ENCODE results near the gene ARHGAP22.
A peak's percentile ranks its signal among the peaks of the same experiment; 100 is the strongest.

DNA sequence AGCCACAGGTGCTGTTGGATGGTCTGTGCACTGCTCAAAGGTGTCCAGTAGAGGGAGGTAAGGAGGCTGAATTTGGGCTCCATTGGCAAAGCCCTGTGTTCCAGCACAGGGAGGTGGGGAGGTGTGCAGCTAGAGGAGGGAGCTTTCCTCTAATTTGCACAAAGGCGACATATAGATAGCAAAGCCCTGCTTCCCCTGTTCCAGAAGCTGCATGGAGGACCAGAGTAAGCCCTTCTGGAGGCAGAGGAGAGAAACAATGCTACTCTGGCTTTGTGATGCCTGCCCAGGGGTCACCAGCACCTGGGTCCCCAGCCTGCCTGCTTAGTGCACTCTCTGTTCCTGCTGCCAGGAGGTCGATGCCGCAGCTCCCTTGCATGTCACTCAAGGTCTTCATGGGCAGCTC is 3.4 kb upstream of the ARHGAP22 start:
- TF ChIP-seq, protein P1, sequence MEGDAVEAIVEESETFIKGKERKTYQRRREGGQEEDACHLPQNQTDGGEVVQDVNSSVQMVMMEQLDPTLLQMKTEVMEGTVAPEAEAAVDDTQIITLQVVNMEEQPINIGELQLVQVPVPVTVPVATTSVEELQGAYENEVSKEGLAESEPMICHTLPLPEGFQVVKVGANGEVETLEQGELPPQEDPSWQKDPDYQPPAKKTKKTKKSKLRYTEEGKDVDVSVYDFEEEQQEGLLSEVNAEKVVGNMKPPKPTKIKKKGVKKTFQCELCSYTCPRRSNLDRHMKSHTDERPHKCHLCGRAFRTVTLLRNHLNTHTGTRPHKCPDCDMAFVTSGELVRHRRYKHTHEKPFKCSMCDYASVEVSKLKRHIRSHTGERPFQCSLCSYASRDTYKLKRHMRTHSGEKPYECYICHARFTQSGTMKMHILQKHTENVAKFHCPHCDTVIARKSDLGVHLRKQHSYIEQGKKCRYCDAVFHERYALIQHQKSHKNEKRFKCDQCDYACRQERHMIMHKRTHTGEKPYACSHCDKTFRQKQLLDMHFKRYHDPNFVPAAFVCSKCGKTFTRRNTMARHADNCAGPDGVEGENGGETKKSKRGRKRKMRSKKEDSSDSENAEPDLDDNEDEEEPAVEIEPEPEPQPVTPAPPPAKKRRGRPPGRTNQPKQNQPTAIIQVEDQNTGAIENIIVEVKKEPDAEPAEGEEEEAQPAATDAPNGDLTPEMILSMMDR (IDR thresholded peaks at IDR 0.05), result peak in 3 of 5 experiments; percentile 21 to 50 (median 25)
- TF ChIP-seq POLR2A (IDR thresholded peaks at IDR 0.05), result no peak
- no peak for TF ChIP-seq EP300 (IDR thresholded peaks at IDR 0.05)

All from tibial nerve (tissue), 4 donors.